DMS153 treated with DMSO at 0.1 percent for 48 hours (cell line): ENCODE data around the gene VPS33A.
"Not testable (repeated sequence)": the region's sequence is repeated elsewhere in the genome, so short reads cannot be mapped to it uniquely, and the experiment has no call there.

Experiments used
- DNase-seq: peaks from one replicate; lab custom pipeline; 2025; ENCODE audit not compliant: unreplicated experiment; lab: John Stamatoyannopoulos, UW

Gene VPS33A

DNA sequence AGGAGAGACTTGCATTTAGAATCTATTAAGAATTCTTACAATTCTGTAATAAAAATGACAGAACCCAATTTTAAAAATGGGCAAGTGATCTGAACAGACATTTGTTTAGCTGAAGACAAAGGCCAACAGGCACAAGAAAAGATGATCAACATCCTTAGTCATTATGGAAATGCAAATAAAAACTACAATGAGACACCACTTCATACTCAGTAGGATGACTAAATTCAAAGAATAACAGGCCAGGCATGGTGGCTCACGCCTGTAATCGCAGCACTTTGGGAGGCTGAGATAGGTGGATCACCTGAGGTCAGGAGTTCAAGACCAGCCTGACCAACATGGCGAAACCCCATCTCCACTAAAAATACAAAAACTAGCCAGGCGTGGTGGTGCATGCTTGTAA, 7.8 kb downstream of the VPS33A start:
- DNase-seq: not testable (repeated sequence)

DNA sequence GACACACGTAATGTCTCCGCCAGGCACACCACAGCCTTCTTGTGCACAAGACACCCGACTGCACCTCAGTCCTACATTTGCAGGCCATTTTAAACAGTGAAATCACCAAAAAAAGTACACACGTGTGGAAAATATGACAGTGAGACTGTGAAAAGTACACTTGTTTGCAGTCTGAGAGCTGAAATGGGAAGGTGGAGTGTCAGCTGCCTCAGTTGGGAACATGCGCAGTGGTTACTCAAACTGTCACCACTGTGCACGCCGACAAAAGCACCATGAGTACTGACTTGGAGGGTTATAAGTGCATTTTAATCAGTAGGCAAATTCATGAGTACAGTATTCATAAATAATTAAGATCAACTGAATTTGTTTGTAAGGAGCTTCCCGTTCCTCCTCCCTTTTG, 15.8 kb downstream of the VPS33A start:
- no peak for DNase-seq

GRCh38 chr12:122250047-122250446, 16.2 kb downstream of the VPS33A start:
- DNase-seq: no peak

GRCh38 chr12:122245553-122245952, 20.7 kb downstream of the VPS33A start:
- DNase-seq: no peak

DNA sequence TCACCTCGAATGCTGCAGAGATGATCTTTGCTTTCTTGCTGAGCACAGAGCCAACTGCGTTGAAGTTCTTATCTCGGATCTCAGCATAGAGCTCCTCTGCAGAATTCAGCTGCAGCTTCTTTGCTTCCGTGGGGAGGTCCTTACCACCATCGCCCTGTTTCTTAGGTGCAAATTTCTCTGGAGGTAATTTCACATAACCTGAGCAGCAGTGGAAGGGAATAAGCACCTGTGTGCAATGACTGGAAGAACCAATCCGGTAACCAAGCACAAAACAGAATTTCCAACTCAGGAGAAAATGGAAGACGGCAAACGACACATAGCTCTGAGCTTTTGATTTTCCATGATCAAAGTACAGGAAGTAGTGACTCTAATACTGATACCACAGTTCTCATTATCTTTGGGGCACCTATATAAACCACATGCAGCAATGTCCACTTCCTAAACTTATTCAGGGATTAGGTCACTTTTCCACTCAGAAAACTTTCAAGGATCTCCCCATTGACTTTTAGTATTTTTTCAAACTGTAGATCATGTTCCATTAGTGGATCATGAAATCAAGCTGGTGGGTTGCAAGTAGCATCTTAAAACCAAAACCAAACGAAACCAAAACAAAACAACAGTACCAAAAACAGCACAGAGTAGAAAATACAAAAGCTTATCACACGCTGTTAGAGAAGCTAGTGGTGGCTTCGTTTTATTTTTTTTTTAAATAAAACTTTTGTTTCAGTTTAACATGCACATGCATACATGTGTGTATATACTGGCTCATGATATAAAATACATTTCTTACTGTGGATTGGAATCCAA, 21.5 kb downstream of the VPS33A start:
- no peak for DNase-seq

DNA sequence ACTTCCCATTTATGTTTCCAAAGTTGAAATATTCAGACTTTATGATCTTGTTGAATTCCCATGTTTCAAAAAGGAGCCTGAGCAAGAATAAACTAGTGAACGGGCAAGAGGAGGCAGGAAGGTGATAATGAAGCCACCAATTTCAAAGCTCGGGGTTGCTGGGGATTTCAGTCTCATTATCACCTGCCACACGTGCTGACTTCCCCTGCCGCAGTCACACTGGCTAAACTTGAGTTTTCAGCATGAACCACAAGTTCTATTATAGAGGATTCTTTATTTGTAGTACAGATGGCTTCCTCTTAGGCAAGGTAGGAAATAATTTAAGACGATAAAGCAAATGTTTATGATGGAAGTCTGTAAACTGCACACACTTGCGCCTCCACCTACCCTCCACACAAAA, 22.3 kb downstream of the VPS33A start:
- DNase-seq: no peak

- DNase-seq: no peak
These were observed 27.4 kb downstream of the VPS33A start for GRCh38 chr12:122238861-122239260.

GRCh38 chr12:122235741-122236140, 30.6 kb downstream of the VPS33A start:
- no peak for DNase-seq

GRCh38 chr12:122232691-122233090, 33.6 kb downstream of the VPS33A start:
- no peak for DNase-seq

DNA sequence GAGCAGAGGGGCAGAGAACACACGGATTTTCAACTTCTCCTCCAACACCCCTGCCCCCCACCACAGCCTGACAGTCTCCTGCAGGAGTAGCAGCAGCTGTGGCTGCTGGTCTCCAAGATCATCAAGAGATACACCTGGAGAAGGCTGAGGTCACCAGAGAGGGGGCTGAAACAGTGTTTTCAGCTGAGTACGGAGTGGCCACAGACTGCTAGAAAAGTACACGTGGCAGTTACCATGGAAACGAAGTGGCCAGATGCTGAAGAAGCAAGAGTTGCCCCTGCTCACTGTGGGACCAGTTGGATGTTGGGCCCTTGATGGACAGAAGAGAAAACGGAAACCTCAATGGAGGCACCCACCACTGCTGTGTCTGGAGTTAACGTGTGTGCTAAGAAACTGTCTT, 35.5 kb downstream of the VPS33A start:
- no peak for DNase-seq

DNA sequence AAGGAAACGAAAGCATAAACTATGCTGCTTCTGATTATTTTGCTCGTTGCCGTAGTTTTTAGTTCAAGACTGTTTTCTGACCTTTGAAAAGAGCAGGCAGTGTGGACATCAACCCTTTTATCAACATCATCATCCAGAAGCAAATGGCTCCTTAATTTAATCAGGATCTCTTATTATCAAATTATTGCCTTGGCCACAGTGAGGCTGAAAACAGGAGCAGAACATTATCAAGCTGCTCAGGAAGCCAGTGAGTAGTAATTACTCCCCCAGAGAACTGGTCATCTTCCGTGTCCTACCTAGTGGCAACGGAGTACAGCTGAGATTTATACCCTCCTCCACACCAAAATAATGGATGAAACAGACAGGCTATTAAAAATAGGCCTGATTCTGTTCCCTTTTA, 38.2 kb downstream of the VPS33A start:
- no peak for DNase-seq

DNA sequence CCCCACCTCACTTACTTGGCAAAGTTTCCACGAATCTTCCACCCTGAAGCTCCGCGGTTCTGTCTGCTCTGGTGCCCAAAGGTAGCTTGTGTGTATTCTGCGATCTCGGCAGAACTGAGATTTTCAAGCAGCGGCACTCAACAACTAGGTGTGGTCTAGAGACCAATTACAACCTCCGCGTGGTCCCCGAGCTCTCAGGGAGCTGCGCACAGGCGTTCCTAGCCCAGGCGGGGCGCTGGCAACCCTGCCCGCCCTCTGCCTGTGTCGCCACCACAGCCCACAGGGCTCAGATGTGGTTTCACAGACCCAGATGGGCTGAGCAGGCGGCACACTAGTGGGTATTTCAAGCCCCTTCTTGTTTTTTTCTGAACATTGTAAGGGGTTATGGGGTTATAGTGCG, 39.0 kb downstream of the VPS33A start:
- peak; percentile 29 for DNase-seq

- no peak for DNase-seq
These were observed 39.7 kb downstream of the VPS33A start for GRCh38 chr12:122226366-122227125.

DNA sequence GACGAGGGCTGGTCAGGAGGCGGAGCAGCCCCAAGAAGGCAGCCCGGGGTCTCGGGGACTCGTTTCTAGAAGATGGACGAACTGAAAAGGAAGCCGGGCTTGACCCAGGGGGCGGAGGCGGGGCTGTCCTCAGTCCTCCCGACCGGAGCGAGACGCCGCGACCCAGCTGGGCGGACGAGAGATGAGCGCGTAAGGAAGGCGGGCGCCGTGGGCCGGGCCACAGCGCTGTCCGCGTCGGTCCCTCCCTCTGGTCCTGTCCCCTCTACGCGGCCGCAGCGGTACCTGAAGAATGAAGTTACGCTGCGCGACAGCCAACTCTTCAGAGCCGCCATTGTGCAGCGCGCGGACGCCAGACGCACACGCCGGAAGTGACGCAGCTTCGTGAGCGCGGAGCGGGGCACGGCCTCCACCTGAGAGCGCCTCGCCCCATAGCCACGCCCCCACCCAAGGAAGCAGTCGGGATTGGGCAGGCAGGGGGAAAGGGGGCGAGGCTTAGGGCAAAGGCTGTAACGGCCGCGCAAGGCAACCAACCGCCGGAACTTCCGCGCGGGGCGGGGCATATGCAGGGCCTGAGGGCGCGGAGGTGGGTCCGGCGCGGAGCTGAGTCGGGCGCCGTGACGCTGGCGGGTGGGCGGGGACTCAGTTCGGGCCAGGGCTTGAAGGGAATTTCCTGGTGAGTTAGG, 40.5 kb downstream of the VPS33A start, which contains the start of gene DIABLO:
TSS of gene DIABLO (minus strand) at position 370 of the 683 bp plus-strand sequence. CDS start at position 332, 38 bp downstream.
- DNase-seq: peak; percentile 98

- no peak for DNase-seq
These were observed 49.8 kb downstream of the VPS33A start for GRCh38 chr12:122216445-122216844.

DNA sequence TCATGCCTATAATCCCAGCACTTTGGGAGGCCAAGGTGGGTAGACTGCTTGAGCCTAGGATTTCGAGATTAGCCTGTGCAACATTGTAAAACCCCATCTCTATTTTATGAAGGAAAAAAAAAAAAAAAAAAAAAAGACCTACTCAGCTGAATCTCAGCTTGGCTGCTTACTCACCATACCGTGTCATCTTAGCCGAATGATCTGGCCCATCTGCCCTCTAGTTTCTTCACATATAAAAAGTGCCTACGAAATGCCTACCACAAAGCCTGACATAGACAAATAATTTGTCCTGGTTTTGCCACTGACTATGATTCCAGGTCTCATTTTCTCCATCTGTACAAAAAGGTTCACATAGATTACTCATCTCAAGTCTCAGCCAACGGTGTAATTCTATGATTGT, 50.5 kb downstream of the VPS33A start:
- DNase-seq: no peak

DNA sequence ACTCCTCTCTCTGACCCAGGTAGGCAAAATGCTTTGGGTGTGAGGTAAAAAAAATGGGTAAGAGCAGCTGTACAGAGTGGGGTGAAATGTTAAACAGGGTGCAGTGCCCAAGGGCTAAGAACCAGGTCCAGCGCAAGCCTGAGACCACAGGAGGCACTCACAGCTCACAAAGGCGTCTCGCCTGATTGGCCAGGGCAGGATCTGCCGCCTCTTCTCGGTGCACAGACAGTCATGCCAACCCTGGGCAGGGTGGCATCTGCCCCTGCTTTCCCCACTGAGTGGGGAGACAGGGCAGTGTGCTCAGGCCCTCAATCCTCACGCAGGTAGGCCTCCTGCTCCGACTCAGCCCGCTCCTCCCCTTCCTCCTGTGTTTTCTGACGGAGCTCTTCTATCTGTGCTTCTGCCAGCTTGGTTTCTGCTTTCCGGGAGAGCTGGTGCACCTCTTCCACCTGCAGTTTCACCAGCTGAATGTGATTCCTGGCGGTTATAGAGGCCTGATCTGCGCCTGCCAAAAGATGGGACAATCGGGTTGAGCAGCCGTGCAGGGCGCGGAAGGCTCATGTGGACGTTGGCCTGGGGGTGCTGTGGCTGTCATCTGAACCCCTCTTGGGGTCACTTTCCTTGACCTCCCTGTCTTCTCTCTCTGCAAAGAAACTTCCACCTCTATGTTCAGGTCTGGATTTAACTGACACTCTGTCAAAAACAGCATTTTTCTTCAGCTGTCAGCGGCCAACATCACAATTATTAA, 58.0 kb downstream of the VPS33A start:
- DNase-seq: no peak

GRCh38 chr12:122207391-122207790, 58.9 kb downstream of the VPS33A start:
- no peak for DNase-seq

GRCh38 chr12:122206976-122207375, 59.3 kb downstream of the VPS33A start:
- DNase-seq: no peak

DNA sequence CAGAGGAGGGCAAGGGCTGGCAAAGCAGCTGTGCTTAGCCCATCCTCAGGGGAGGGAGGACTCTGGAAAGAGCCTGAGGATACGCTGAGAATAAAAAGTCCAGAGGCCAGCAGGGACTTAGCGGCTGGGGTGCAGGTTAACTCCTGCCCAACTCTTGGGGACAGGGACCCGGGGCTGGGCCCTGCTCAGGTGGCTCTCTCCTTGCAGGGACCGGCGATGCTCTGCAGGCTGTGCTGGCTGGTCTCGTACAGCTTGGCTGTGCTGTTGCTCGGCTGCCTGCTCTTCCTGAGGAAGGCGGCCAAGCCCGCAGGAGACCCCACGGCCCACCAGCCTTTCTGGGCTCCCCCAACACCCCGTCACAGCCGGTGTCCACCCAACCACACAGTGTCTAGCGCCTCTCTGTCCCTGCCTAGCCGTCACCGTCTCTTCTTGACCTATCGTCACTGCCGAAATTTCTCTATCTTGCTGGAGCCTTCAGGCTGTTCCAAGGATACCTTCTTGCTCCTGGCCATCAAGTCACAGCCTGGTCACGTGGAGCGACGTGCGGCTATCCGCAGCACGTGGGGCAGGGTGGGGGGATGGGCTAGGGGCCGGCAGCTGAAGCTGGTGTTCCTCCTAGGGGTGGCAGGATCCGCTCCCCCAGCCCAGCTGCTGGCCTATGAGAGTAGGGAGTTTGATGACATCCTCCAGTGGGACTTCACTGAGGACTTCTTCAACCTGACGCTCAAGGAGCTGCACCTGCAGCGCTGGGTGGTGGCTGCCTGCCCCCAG, 60.0 kb downstream of the VPS33A start:
- no peak for DNase-seq
